ENCODE data around the gene MCCD1.

DNA sequence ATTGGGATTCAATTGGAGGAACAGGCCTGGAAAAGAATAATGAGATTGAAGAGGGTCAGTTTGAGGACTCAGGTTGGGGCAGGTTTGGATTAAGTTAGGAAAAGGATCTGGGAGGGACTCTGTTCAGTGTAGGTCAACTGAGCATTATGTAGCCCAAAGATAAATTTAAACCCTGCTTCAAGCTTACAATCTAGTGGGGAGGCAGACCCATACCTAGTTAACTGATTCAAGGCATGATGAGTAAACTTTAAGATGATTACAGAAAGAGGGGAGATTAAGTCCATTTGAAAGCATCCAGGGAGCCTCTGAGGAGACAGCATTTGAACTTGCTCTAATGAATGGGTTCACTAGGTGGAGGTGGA is 31.9 kb downstream of the MCCD1 start:
- TF ChIP-seq POLR2AphosphoS5 (IDR thresholded peaks at IDR 0.05; ENCODE audit: borderline replicate concordance, low read depth, low read length): no peak
- no peak for TF ChIP-seq FOXP2 (optimal IDR thresholded peaks at IDR 0.05; ENCODE audit: control extremely low read depth, extremely low read length, insufficient read depth)
